GM21529 (cell line): ENCODE measurements around the gene MSI2.
"Not testable (repeated sequence)": the region's sequence is repeated elsewhere in the genome, so short reads cannot be mapped to it uniquely, and the experiment has no call there.

ENCODE experiments used
- ATAC-seq: cut with Tn5 transposase; IDR thresholded peaks from one replicate; pipeline ENCODE4 v1.9.1; 2021; ENCODE audit not compliant: unreplicated experiment

Gene MSI2

DNA sequence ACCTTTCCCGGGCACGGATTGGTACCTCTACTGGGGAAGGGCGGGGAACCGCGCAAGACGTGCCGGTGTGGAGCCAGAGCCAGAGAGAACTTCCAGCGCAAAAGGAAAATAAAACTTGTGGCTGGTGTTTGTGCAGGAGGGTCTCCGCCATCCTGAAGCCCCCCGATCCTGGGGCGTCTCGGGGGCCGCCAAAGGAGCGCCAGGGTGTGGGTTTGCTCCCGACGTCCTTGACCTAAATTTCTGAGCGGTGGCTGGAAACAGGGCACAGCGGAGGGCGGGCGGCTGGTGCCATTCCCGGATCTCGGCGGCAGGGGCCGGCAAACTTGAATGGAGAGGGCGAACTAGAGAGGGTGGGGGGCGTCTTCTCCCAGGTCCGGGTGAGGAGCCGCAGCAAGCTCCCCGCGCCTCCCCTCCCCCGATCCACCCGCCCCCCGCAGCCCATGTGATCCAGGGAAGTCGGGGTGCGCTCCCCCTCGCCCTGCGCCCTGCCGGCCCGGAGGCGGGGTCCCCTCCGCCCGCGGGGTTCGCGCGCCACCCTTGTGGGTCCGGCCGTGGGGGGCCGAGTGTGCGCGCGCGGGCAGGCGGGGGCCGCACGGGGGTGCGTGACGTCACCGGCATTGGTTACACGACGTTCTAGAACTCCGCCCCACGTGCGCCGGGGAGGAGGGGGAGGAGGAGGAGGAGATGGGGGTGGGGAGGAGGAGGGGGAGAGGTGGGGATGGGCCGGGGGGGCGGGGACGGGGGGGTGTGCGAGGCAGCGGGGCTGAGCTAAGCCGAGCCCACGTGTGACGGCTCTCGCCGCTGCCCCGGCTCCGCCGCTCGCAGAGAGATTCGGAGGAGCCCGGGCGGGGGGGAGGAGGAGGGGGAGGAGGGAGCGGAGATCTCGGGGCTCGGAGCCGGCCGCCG, at the start of gene MSI2:
Gene MSI2, plus strand, starts transcription at position 748 of the 906 bp plus-strand sequence. CDS start 220 bp downstream, outside the sequence.
- peak; percentile 74 for ATAC-seq

DNA sequence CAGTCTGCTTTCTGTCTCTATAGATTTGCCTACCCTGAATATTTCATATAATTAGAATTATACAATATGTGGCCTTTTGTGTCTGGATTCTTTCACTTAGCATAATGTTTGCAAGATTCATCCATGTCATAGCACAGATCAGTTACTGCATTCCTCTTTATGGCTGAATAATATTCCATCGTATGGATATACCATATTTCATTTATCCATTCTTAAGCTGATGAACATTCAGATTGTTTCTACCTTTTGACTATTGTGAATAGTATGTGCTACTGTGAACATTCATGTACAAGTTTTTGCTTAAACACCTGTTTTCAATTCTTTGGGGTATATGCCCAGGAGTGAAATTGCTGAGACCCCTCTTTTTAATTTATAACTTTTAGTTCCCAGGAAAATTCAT, 49.4 kb upstream of the MSI2 start:
- ATAC-seq, result no peak

DNA sequence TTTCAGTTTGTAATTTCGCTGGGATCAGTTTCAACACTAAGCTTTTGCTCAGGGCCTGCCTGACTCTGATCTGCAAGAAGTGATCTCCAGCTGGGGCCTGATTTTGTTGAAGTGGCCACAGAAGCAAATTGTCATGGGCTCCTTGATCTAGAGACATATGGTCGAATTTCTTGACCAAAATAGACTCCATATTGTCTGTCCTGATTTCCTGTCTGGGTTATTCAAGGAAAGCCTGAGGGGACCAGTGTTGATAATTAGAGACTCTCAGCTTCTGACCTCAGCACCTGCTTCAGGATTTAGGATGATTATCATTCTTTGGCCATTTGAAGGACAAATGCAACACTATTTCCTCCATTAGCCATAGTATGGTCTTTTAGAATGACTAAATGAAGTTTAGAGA, 48.9 kb upstream of the MSI2 start:
- no peak for ATAC-seq

DNA sequence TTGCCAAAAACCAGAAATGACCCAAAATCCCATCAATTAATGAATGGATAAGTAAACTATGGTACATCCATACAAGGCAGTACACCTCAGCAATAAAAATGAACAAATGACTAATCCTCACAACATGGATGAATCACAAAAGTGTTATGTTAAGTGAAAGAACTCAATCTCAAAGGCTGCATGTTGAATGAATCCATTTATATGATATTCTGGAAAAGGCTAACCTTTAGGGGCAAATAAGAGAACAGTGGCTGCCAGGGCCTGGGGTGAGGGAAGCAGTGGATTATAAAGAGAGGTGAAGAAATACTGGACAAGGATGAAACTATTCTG, 46.1 kb upstream of the MSI2 start:
- ATAC-seq, result no peak

DNA sequence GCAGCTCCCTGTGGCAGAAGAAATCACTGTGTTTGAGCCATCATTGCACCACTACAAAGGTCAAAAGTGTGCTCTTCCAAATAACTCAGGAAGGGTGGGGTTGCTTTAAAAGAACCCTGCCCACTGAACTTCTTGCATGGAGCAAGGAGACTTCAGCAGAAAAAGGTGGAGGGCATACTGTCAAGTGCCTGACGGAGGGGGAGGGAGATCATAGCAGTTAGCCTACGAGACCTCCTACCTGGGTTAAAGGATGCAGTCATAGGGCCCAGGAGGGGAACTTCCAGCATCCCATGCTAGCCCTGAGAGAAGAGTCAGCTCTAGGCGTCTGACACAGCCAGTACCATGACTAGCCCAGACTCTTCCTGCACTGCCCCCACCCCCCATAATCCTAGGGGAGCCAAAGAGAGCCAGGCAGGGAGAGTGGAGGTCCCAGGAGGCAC, 45.3 kb upstream of the MSI2 start:
- no peak for ATAC-seq

DNA sequence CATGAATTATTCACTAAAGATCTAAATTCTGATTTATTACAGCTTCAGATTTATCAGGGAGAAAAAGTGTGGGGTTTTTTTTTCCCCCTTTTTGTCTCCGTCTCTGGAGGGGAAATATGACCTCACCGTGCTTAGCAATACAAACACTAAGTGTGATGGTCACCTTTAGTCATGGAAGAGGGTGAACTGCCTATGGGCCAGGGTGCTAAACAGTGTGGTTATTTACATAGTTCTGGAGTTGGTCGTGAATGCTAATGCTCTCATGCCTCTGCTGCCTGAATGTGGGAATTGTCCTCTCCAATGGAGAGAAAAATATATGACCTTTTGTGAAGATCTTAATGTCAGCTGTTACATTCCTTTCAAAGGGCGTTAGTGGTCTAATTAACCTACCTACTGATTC, 44.8 kb upstream of the MSI2 start:
- ATAC-seq, result no peak

DNA sequence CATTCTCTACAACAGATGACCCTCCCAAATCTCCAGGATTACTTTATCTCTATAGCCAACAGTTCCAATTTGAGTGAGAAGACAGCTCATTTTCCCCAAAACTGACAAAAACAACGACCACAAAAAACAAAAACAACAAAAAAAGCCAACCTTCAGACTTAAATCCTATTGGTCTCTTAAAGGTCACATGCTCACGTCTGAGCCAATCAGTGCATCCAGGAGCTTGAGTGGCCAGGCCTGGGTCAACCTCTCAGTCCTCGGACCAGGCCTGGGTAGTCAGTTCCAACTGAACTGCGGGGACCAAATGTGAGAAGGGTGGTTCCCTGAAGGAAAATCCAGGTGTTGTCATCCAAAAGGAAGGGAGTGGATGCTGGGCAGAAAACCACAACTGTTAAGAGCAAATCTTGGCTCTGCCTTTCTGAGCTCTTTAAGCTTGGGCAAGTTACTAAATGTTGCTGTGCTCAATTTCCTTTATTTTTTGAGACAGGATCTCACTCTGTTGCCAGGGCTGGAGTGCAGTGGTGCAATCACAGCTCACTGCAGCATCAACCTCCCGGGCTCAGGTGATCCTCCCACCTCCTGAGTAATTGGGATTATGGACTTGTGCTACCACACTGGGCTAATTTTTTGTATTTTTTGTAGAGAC, 43.0 kb upstream of the MSI2 start:
- ATAC-seq, result no peak

DNA sequence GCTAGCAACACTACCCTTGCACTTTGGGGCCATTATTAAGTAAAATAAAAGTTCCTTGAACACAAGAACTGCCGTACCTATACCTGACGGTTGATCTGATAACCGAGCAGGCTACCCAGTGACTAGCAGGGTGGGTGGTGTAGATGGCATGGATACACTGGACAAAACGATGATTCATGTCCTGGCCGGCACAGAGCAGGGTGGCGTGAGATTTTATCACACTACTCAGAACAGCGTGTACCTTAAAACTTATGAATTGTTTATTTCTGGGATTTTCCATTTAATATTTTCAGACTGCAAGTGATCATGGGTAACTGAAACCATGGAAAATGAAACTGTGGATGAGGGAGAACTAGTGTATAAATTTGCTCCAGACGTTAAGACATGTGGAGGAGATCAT, 41.0 kb upstream of the MSI2 start:
- no peak for ATAC-seq

DNA sequence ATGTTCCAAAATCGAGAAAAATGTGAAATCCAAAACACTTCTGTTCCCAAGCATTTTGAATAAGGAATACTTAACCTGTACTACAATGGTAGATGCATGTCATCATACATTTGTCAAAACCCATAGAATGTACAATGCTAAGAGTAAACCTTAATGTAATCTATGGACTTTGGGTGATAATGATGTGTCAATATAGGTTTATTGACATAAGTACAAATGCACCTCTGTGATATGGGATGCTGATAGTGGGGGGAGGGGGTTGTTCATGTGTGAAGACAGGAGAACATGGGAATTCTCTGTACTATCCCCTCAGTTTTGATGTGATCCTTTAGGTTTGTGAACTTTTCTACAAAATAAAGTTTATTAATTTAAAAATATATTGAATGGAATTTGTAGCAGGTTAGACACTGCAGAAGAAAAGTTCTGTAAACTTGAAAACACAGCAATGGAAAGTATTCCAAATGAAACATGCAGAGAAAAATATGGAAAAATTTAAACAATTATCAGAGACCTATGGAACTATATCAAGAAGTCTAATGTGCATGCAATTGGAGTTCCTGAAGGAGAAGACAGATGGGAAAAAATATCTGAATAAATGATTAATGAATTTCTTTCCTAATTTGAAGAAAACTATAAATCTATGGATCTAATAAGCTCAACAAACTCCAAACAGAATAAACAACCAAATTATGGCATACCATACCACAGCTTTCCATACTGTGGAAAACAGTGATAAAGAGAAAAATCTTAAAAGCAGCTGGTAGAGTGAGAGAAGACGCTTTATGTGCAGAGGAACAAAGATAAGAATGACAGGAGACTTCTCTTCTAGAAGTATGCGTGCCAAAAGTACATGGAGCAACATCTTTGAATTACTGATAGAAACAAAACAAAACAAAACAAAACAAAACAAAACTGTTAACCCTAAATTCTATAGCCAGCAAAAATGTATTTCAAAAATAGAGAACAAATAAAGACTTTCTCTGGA, 34.7 kb upstream of the MSI2 start:
- no peak for ATAC-seq

DNA sequence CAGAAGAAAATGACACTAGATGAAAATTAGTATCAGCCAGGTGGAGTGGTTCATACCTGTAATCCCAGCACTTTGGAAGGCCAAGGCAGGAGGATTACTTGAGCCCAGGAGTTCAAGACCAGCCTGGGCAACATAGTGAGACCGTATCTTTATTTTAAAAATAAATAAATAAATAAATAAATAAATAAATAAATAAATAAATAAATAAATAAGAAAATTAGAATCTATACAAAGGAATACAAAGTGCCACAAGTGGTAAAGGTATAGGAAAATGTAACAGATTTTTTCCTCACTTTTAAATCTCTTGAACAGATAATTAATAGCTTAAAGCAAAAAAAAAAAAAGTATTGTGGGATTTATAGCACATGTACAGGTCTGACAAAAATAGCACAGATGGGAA, 33.9 kb upstream of the MSI2 start:
- ATAC-seq, result not testable (repeated sequence)

DNA sequence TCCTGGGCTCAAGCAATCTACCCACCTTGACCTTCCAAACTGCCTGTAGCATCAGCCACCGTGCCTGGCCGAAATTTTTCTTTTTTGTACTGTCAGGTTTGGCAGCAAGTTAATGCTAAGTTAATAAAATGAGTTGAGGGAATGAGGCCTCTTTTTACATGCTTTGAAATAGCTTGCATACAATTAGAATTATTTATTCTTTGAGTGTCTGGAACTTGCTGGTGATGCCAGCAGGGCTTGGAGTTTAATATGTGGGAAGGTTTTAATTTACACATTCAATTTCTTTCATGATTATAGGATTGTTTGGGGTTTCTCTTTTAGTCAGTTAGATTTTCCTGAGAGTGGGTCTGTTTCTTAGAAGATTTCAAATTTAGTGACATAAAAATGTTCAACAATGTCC, 31.2 kb upstream of the MSI2 start:
- ATAC-seq, result no peak

DNA sequence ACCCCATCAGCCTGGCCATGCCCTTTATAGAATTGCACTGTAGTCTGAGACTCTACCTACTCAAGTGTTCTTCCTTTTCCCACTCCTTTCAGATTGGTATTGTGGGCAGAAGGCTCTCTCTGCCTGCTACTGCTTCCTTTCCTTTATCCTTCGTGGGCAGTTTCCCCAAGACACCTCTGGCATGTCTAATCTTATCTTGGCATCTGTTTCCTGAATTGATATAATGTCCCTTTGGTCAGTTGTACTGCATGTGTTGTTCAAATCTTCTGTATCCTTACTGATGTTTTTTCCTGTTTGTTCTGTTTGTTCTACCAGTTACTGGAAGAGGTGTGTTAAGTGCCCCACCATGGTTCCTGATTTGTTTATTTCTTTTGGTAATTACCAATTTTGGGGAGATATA, 29.5 kb upstream of the MSI2 start:
- no peak for ATAC-seq

DNA sequence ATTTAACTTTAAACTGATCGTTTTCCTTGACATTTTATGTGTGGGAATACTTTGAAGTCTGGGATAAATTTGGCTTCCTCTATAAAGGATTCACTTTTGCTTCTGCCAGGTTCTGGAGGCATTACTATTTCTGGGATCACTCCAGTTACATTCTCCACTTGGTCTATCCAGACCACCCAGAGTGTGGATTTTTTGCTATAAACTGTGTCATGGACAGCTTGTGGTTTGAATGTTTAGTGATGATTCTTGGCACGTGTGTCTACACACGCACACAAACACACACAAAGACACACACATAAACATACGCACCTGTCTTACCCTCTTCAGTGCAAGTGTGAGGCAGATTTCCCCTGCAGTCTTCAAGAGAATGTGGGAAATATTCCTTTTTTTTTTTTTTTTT, 27.4 kb upstream of the MSI2 start:
- no peak for ATAC-seq

DNA sequence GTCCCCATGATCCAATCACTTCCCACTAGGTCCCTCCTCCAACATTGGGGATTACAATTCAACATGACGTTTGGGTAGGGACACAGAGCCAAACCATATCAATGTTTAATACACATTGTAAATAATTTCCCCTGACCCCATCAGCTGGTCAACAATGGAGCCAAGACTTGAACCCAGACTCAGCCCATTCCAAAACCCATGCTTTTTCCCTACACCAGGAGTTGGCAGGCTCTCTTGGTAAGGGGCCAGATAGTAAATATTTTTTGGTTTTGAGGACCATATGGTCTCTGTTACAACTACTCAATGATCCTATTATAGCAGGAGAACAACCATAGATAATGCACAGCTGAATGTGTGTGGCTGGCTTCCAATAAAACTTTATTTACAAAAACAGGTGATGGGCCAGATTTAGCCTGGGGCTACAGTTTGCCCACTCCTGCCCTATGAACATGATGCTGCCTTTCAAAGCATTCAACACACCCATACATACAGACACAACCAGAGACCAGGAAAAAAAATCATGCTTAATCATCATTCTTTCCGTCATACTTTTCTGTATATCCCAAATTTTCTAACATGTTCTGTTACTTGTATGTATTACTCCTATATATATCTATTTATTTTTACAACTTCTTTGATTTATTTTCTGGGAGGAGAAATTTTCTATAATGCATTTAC, 22.1 kb upstream of the MSI2 start:
- no peak for ATAC-seq

DNA sequence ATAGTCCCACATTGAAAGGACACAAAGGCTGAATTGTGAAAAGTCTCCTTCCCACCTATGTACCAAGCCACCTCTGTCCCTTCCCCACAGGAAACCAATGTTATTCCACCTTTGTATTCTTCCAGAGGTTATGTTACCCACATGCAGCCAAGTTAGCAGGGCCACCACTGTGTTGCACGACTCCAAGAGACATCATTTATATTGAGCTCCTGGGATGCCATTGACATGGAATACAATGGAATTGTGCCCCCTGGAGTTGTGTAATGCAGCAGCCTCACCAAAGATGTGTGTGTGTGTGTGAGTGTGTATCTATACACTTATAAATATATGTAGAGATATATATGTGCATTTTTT, 21.6 kb upstream of the MSI2 start:
- no peak for ATAC-seq

DNA sequence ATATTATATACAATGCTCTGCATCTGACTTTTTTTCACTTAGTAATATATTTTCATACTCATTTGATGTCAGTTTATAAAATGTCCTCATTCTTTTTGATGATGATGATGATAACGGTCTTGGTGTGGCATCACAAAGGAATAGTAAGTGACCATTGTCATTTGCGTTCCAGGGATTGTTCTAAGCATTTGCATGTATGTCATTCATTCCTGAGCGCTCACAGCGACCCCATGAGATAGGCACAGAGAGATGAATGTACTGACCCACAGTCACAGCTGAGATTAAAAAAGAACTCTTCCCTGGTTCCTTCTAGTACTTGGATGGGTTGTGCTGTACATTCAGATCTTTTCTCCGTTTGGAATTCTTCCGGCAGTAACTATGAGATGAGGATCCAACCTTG, 21.2 kb upstream of the MSI2 start:
- ATAC-seq, result no peak

DNA sequence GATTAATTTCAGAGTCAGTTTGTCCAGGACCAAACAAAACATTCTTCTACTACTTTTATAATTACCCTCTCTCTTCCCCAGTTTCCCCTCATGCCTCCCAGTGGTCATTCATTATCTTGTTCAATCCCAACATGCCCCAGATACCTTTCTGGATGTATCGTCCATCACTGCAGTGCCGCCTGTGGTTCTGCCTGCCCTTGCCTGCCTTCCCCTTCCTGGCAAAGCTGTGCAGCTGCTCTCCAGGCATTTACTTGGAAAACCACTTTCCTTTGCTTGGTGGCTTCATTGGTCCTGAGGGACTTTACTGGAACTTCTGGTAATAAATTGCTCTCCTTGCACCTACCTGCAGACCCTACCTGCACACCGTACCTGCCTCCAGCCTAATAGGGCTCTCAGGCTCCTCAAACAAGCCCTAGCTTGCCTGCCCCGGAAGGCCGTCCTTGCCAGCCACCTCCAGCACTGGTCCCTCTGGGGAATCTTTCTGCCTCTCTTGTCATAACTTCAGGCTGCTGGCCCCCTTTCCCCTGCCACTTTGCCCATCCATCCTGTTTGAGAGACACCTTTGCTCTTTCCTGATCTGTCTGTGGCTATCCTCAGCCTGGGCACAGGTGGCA, 19.5 kb upstream of the MSI2 start:
- no peak for ATAC-seq

DNA sequence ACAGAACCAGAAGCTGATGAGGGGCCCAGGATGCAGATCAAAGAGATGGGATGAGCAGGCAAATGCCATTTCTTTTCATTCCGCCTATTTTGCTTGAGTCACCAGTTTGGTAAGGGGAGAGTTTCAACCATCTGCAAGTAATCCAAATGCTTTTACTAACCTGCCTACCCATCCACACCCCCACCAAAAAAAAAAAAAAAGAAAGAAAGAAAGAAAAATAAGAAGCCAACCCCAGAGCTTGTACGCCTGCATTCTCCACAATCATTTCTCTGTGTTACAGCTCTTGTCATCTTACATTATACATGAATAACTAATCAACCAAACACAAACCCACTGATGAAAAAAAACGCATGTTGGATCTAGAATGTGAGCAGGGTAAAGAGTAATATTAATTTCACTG, 15.7 kb upstream of the MSI2 start:
- no peak for ATAC-seq

DNA sequence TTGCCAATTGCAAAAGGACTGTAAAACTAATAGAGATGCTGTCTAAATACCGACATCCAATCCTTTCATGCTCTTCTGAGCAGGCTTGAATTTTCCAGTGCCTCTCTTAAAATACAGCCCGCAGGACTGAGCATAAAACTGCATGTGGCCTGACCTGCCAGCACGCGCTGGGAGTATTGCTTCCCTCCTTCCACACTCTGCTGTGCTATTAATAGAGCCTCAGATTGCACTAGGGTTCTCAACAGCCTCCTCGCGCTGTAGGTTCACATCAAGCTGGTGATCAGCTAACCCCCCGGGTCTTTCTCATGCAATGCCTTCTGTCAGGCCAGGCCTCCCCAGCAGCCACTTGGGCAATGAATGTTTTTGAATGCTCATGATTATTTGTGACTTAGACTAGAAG, 14.2 kb upstream of the MSI2 start:
- no peak for ATAC-seq

DNA sequence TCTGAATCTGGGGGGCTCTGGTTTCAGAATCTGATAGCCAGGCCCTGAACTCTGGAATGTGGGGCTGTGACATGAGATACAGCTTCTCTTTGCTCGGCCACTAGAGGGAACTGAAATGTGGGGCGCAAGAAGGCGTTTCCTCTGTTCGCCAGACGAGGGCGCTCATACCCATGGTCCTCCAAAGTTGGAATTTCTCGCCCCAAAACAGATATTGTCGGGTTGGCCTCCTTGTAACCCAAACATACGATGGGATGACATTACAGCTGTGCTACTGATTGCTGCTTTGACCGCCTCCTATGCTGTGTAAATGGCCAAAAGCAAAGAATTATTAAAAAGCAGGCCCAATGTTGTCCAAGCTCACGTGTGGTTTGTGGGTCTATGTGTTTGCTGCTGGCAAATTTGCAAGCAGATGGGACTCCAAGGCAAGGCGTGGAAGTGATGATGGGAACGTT, 13.1 kb upstream of the MSI2 start:
- ATAC-seq, result no peak
